HepG2 (cell line): Measurements from ENCODE around the gene ACOT8. TPM values are rescaled to one million over a fixed set of nuclear protein-coding genes. Genes with fewer than 3 reads are reported as not detected.

ENCODE experiments used
- BRCA1 ChIP-seq: sonication (generic); formaldehyde crosslinking; IDR thresholded peaks from 2 replicates; pipeline ENCODE4 v1.4.0; 2020; ENCODE audit warnings: missing genetic modification reagents
- HOXA3 ChIP-seq: sonication (generic); formaldehyde crosslinking; IDR thresholded peaks from 2 replicates; pipeline ENCODE4 v1.5.0; 2020; ENCODE audit warnings: missing genetic modification reagents
- IKZF1 ChIP-seq: fragments of 450-650 bp; IDR thresholded peaks from 2 replicates; pipeline ENCODE4 v1.7.1; 2016
- NCOR1 ChIP-seq: fragments of 200-600 bp; sonication (generic); IDR thresholded peaks from 2 replicates; pipeline ENCODE4 v1.7.0; 2017; ENCODE audit warnings: antibody characterized with exemption, low read length, borderline replicate concordance
- NKX3-1 ChIP-seq: sonication (generic); formaldehyde crosslinking; IDR thresholded peaks from 2 replicates; pipeline ENCODE4 v1.5.0; 2020; ENCODE audit warnings: missing genetic modification reagents
- POGK ChIP-seq: sonication (generic); formaldehyde crosslinking; conservative IDR thresholded peaks from 2 replicates; pipeline ENCODE4 v1.8.0; 2022; ENCODE audit warnings: mild to moderate bottlenecking, moderate library complexity, missing genetic modification reagents
- POLR2AphosphoS2 ChIP-seq: IDR thresholded peaks from 2 replicates; pipeline ENCODE4 v1.6.1; 2011; ENCODE audit warnings: low read depth, low read length, improper control_type of control experiment
- PRDM10 ChIP-seq: sonication (generic); formaldehyde crosslinking; IDR thresholded peaks from 2 replicates; pipeline ENCODE4 v1.4.0; 2020; ENCODE audit warnings: low read depth, missing genetic modification reagents
- REXO4 ChIP-seq: sonication (generic); formaldehyde crosslinking; IDR thresholded peaks from 2 replicates; pipeline ENCODE4 v1.8.0; 2022; ENCODE audit warnings: missing genetic modification reagents, mild to moderate bottlenecking, borderline replicate concordance
- SMYD3 ChIP-seq: sonication (generic); formaldehyde crosslinking; IDR thresholded peaks from 2 replicates; pipeline ENCODE4 v1.8.1; 2023; ENCODE audit warnings: mild to moderate bottlenecking, missing genetic modification reagents
- TBL1XR1 ChIP-seq: fragments of 150-350 bp; IDR thresholded peaks from 2 replicates; pipeline ENCODE4 v1.6.1; 2014; ENCODE audit warnings: borderline replicate concordance, low read length; ENCODE audit not compliant: partially characterized antibody
- ZNF552 ChIP-seq: sonication (generic); formaldehyde crosslinking; IDR thresholded peaks from 2 replicates; pipeline ENCODE4 v1.9.0; 2022; ENCODE audit warnings: missing genetic modification reagents, mild to moderate bottlenecking, borderline replicate concordance
- ZNF646 ChIP-seq: sonication (generic); formaldehyde crosslinking; IDR thresholded peaks from 2 replicates; pipeline ENCODE4 v1.9.0; 2021; ENCODE audit warnings: mild to moderate bottlenecking, missing genetic modification reagents
- ZSCAN22 ChIP-seq: sonication (generic); formaldehyde crosslinking; IDR thresholded peaks from 2 replicates; pipeline ENCODE4 v1.4.0; 2020; ENCODE audit warnings: mild to moderate bottlenecking, missing genetic modification reagents
- polyA plus RNA-seq, 8 experiments: library from polyadenylated mRNA; depleted of rRNA in 3 of 8; stranded (reverse) in 7 of 8; unstranded in 1 of 8; fragments of >200 nt; fragmentation: Illumina TruSeq in 4 of 8; extraction: Trizol in 4 of 8; gene quantifications; 2 replicates each; pipeline versions ENCODE4 v1.2.1 to v1.2.3, GENCODE V29; 2011 to 2016; ENCODE audit warnings: low read depth in 4 of 8, missing spikeins in 1 of 8, mixed read lengths in 1 of 8; ENCODE audit not compliant: insufficient read depth in 1 of 8
- total RNA-seq, 5 experiments: library from RNA; depleted of rRNA; stranded (reverse); fragments of >200 nt; fragmentation: Illumina TruSeq; extraction: Trizol; gene quantifications; 2 replicates each; pipeline ENCODE4 v1.2.3, GENCODE V29; 2016; ENCODE audit warnings: low read depth in 1 of 5
- TF ChIP-seq, protein P1 (sequence below): sonication (generic); formaldehyde crosslinking; IDR thresholded peaks from 2 replicates; pipeline ENCODE4 v1.4.0; 2020; ENCODE audit warnings: mild to moderate bottlenecking, missing genetic modification reagents
- TF ChIP-seq, protein P2 (sequence below): IDR thresholded peaks from 2 replicates; pipeline ENCODE4 v1.6.1; 2012; ENCODE audit warnings: inconsistent platforms

The ACOT8 gene
- total and polyA plus RNA-seq, 2 of the 13 experiments (the other 11 are each of a cell fraction or from before 2014, with no cell fraction given), result 31.4 to 45.5 TPM

DNA sequence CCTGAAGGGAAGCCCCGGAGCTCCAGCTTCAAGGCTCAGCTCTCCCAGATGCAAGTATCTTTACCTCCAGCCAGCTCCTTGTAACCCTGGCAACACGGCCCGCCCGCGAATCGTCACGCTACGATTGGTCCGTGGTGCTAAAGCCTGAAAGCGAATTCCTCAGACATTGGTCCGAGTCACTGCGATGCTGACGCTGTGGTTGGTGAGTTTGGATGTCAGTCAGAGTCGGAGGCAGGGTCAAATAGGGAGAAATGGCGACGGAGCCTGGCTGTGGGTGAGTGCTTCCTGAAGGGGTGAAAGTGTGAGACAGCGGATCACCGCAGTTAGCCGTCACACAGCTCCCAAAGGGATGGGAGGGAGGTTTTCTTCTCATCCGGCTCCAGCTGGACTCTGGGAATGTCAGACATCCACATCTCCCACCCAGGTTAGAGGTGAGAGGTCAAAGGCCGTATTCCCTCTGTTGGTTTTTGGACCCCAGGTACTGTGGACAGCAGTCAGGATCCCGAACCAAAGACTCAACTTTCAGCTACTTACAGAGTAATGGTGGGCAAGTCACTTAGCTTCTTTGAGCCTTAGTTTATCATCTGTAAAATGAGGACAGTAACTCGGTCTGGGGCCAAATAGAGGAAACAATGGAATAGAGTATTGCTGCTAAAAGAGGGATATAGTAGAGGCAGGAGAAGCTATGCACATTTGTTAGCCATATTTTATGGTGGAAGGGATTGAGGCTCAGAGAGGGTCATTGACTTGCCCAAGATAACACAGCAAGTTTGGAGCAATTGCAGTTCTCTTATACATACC lies 24.0 kb upstream of the ACOT8 start, which contains the start of gene ZSWIM1 (continued):
- TF ChIP-seq HOXA3 (peak; percentile 87), BRCA1 (CRISPR knock-in tag) (no peak), ZNF552 (CRISPR knock-in tag) (0 out of 2 replicates have a peak, but pooled peaks have one; percentile 28), SMYD3 (peak; percentile 85; the same call in 1 of the 2 replicates), POGK (CRISPR knock-in tag) (peak; percentile 61; the same call in 1 of the 2 replicates), NKX3-1 (no peak), TBL1XR1 (peak; percentile 58), NCOR1 (peak; percentile 85), IKZF1 (no peak), PRDM10 (CRISPR knock-in tag) (peak; percentile 56), ZSCAN22 (CRISPR knock-in tag) (no peak), REXO4 (no peak), POLR2AphosphoS2 (0 out of 2 replicates have a peak, but pooled peaks have one; percentile 76), ZNF646 (CRISPR knock-in tag) (no peak)
- TF ChIP-seq, protein P1, sequence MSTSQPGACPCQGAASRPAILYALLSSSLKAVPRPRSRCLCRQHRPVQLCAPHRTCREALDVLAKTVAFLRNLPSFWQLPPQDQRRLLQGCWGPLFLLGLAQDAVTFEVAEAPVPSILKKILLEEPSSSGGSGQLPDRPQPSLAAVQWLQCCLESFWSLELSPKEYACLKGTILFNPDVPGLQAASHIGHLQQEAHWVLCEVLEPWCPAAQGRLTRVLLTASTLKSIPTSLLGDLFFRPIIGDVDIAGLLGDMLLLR (CRISPR knock-in tag), result peak; percentile 64; the same call in 1 of the 2 replicates
- TF ChIP-seq, protein P2, sequence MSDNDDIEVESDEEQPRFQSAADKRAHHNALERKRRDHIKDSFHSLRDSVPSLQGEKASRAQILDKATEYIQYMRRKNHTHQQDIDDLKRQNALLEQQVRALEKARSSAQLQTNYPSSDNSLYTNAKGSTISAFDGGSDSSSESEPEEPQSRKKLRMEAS, result peak; percentile 59; the same call in 1 of the 2 replicates
